ENCODE measurements around the gene ADGRE2.

DNA sequence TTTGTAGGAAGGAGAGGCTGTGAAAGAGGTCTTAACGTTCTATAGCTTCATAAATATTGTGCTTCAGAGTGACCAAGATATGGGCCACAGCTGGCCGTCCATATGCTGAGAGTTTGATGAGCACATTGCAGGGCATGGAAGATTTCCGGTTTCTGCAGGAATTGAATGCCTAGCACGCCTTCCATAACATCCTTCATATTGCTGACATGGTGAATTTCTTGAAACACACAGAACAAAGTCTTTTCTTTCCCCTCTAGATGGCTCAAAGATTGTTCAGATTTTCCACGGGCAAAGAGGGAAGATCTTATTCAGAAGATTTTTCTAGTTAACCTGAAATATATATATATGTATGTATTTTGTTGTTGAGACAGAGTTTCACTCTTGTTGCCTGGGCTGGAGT is 42.4 kb downstream of the ADGRE2 start:
- TF ChIP-seq CTCF (IDR thresholded peaks at IDR 0.05): no peak
- no peak for TF ChIP-seq POLR2AphosphoS5 (IDR thresholded peaks at IDR 0.05; ENCODE audit: insufficient read depth in 1 of 2, low read depth in 1 of 2)
- TF ChIP-seq POLR2A (IDR thresholded peaks at IDR 0.05): no peak

Measured in vagina (tissue), 2 donors.